H1 (cell line): ENCODE data around the gene LAMP1. TPM values are rescaled to one million over a fixed set of nuclear protein-coding genes. Genes with fewer than 3 reads are reported as not detected.

Source experiments
- CTCF ChIA-PET: fragments of 300-600 bp; sonication (Branson Sonifier 250); formaldehyde crosslinking; loops from one replicate; lab custom pipeline; 2021; ENCODE audit not compliant: partially characterized antibody; lab: Charles Lee
- POLR2A ChIA-PET: fragments of 300-600 bp; sonication (Branson Sonifier 250); formaldehyde crosslinking; loops from one replicate; lab custom pipeline; 2021; ENCODE audit warnings: inconsistent platforms; ENCODE audit not compliant: partially characterized antibody; lab: Charles Lee
- DNase-seq, 2 experiments: peaks; one replicate each; pipeline versions ENCODE4 v3.0.0 to v3.0.0-alpha.2; 2010 to 2022; ENCODE audit warnings: low spot score in 2 of 2, low read depth in 1 of 2, mixed read lengths in 1 of 2
- FAIRE-seq: peaks from 2 replicates; lab custom pipeline; 2011; peaks lifted over from hg19 to GRCh38; lab: Jason Lieb, UNC
- H2AFZ ChIP-seq: 2 replicates; pipeline ENCODE4 v1.8.1; 2012; ENCODE audit warnings: low read length, inconsistent platforms
- H2AK5ac ChIP-seq: 2 replicates; pipeline ENCODE4 v1.6.1; 2013; ENCODE audit warnings: low read depth, low read length
- H2BK120ac ChIP-seq: replicated peaks from 2 replicates; pipeline ENCODE3; 2013; ENCODE audit warnings: low read depth, low read length, inconsistent platforms
- H2BK12ac ChIP-seq: 2 replicates; pipeline ENCODE4 v1.6.1; 2013; ENCODE audit warnings: low read depth, low read length
- H2BK15ac ChIP-seq: 2 replicates; pipeline ENCODE4 v1.6.1; 2013; ENCODE audit warnings: low read length
- H2BK20ac ChIP-seq: 2 replicates; pipeline ENCODE4 v1.6.1; 2013; ENCODE audit warnings: low read length
- H2BK5ac ChIP-seq: 2 replicates; pipeline ENCODE4 v1.6.1; 2013; ENCODE audit warnings: low read depth, low read length
- H3K14ac ChIP-seq: 2 replicates; pipeline ENCODE4 v1.6.1; 2013; ENCODE audit warnings: inconsistent platforms; ENCODE audit not compliant: insufficient read length
- H3K18ac ChIP-seq: 2 replicates; pipeline ENCODE4 v1.6.1; 2013; ENCODE audit warnings: low read length; ENCODE audit errors: extremely low read depth
- H3K23ac ChIP-seq: 2 replicates; pipeline ENCODE4 v1.6.1; 2013; ENCODE audit warnings: inconsistent platforms; ENCODE audit not compliant: insufficient read length
- H3K23me2 ChIP-seq: 2 replicates; pipeline ENCODE4 v1.6.1; 2013; ENCODE audit warnings: low read depth, low read length
- H3K27ac ChIP-seq: 2 replicates; pipeline ENCODE4 v1.6.1; 2011; ENCODE audit warnings: low read depth, low read length, inconsistent platforms
- H3K27me3 ChIP-seq, 4 experiments: replicated peaks in 1 of 4; 1 replicate in 1 of 4; 2 replicates in 3 of 4; pipeline versions ENCODE4 v1.6.1 to v1.8.1; 2011 to 2013; ENCODE audit warnings: low read length in 3 of 4, mild to moderate bottlenecking in 3 of 4, inconsistent platforms in 2 of 4, mixed read lengths in 2 of 4, moderate library complexity in 1 of 4; ENCODE audit not compliant: control insufficient read depth in 3 of 4, insufficient read depth in 3 of 4; ENCODE audit errors: extremely low read depth in 1 of 4
- H3K36me3 ChIP-seq, 4 experiments: 2 replicates each; pipeline versions ENCODE4 v1.6.1 to v1.8.1; 2011 to 2013; ENCODE audit warnings: mild to moderate bottlenecking in 4 of 4, low read length in 3 of 4, moderate library complexity in 2 of 4, control low read depth in 1 of 4, inconsistent platforms in 1 of 4; ENCODE audit not compliant: insufficient read depth in 4 of 4, control insufficient read depth in 2 of 4
- H3K4ac ChIP-seq: replicated peaks from 2 replicates; pipeline ENCODE3; 2013; ENCODE audit warnings: low read length, low read depth, mixed read lengths, inconsistent platforms; ENCODE audit not compliant: insufficient read length
- H3K4me1 ChIP-seq, 4 experiments: replicated peaks in 1 of 4; 1 replicate in 1 of 4; 2 replicates in 3 of 4; pipeline versions ENCODE4 v1.6.1 to v1.8.1; 2011 to 2013; ENCODE audit warnings: low read length in 3 of 4, inconsistent platforms in 2 of 4, mixed read lengths in 1 of 4; ENCODE audit not compliant: insufficient read depth in 4 of 4, control insufficient read depth in 3 of 4
- H3K4me2 ChIP-seq, 2 experiments: 2 replicates each; pipeline versions ENCODE4 v1.6.1 to v1.8.1; 2011 to 2013; ENCODE audit warnings: low read depth in 2 of 2, low read length in 2 of 2, control low read depth in 1 of 2, inconsistent platforms in 1 of 2, mild to moderate bottlenecking in 1 of 2; ENCODE audit not compliant: insufficient read depth in 1 of 2
- H3K4me3 ChIP-seq, 4 experiments: fragments of 200-600, 300-600 bp in 1 of 4; sonication (generic), shearing (Covaris generic), sonication (Bioruptor Twin) in 1 of 4; 2 replicates each; pipeline versions ENCODE4 v1.5.1 to v1.8.1; 2011 to 2016; ENCODE audit warnings: low read length in 4 of 4, low read depth in 3 of 4, control low read depth in 2 of 4, inconsistent platforms in 2 of 4, mild to moderate bottlenecking in 2 of 4, mixed read lengths in 1 of 4, moderate library complexity in 1 of 4; ENCODE audit not compliant: insufficient read depth in 2 of 4; ENCODE audit errors: extremely low read depth in 1 of 4
- H3K56ac ChIP-seq: replicated peaks from 2 replicates; pipeline ENCODE3; 2013; ENCODE audit warnings: low read depth, mild to moderate bottlenecking, mixed read lengths, low read length, inconsistent platforms; ENCODE audit not compliant: insufficient read length
- H3K79me1 ChIP-seq: 2 replicates; pipeline ENCODE4 v1.6.1; 2013; ENCODE audit warnings: low read depth, low read length, control low read depth
- H3K79me2 ChIP-seq, 2 experiments: 2 replicates each; pipeline versions ENCODE4 v1.6.1 to v1.8.1; 2012 to 2013; ENCODE audit warnings: low read length in 2 of 2, mild to moderate bottlenecking in 2 of 2, inconsistent platforms in 1 of 2; ENCODE audit not compliant: insufficient read depth in 2 of 2, control insufficient read depth in 1 of 2
- H3K9ac ChIP-seq, 4 experiments: replicated peaks in 1 of 4; 1 replicate in 1 of 4; 2 replicates in 3 of 4; pipeline versions ENCODE4 v1.6.1 to v1.8.1; 2011 to 2013; ENCODE audit warnings: low read depth in 3 of 4, low read length in 3 of 4, control low read depth in 2 of 4, mild to moderate bottlenecking in 2 of 4, moderate library complexity in 2 of 4, inconsistent platforms in 1 of 4; ENCODE audit errors: extremely low read depth in 1 of 4
- H3K9me3 ChIP-seq, 2 experiments: 2 replicates each; pipeline versions ENCODE4 v1.6.1 to v1.8.1; 2012 to 2013; ENCODE audit warnings: mild to moderate bottlenecking in 2 of 2, moderate library complexity in 2 of 2, control low read depth in 1 of 2, inconsistent platforms in 1 of 2, low read depth in 1 of 2, low read length in 1 of 2, mixed read lengths in 1 of 2; ENCODE audit not compliant: insufficient read depth in 2 of 2
- H4K20me1 ChIP-seq, 2 experiments: replicated peaks in 1 of 2; 2 replicates each; pipeline versions ENCODE3 to v1.8.1; 2011 to 2013; ENCODE audit warnings: inconsistent platforms in 2 of 2, low read length in 2 of 2, mild to moderate bottlenecking in 1 of 2; ENCODE audit not compliant: insufficient read depth in 2 of 2, control insufficient read depth in 1 of 2
- H4K5ac ChIP-seq: 2 replicates; pipeline ENCODE4 v1.6.1; 2013; ENCODE audit warnings: low read length, low read depth, mixed read lengths, inconsistent platforms; ENCODE audit not compliant: insufficient read length
- H4K8ac ChIP-seq: 2 replicates; pipeline ENCODE4 v1.8.0; 2013; ENCODE audit warnings: mild to moderate bottlenecking, moderate library complexity, low read length, inconsistent platforms; ENCODE audit not compliant: insufficient read depth; ENCODE audit errors: extremely low read depth
- H4K91ac ChIP-seq: replicated peaks from 2 replicates; pipeline ENCODE3; 2013; ENCODE audit warnings: low read length, mixed read lengths, inconsistent platforms; ENCODE audit not compliant: insufficient read length
- CBX8 ChIP-seq: fragments of 300-800, 300-1000 bp; sonication (generic); IDR thresholded peaks from 2 replicates; pipeline ENCODE4 v1.7.1; 2016; ENCODE audit warnings: low read depth, low read length, borderline replicate concordance
- CREB1 ChIP-seq: IDR thresholded peaks from 2 replicates; pipeline ENCODE4 v1.6.1; 2012; ENCODE audit warnings: inconsistent platforms
- KDM5A ChIP-seq: fragments of 200-600 bp; IDR thresholded peaks from 2 replicates; pipeline ENCODE4 v1.7.1; 2012; ENCODE audit warnings: mild to moderate bottlenecking, low read length, inconsistent platforms, mixed read lengths
- PHF8 ChIP-seq: fragments of 200-600 bp; sonication (generic); conservative IDR thresholded peaks from 2 replicates; pipeline ENCODE4 v1.7.1; 2012; ENCODE audit warnings: low read depth, mild to moderate bottlenecking, inconsistent platforms, low read length, moderate library complexity
- POU5F1 ChIP-seq: IDR thresholded peaks from 2 replicates; pipeline ENCODE4 v1.6.1; 2011; ENCODE audit warnings: low read depth, mild to moderate bottlenecking, low read length, moderate library complexity
- WGBS, 2 experiments: shearing (Covaris generic) in 1 of 2; methylation state at CpG; one replicate each; pipeline versions ENCODE4 v1.1.6 to v1.1.7; 2013 to 2015; ENCODE audit warnings: low lambda C conversion rate in 2 of 2, mixed read lengths in 2 of 2, inconsistent platforms in 1 of 2, low coverage in 1 of 2, missing lambda C conversion rate in 1 of 2; ENCODE audit not compliant: insufficient replicate concordance in 2 of 2, insufficient coverage in 1 of 2, insufficient read length in 1 of 2; ENCODE audit errors: extremely low coverage in 1 of 2, missing lambda C conversion rate in 1 of 2; 5-methylcytosine and 5-hydroxymethylcytosine counted together
- polyA plus RNA-seq, 7 experiments: library from polyadenylated mRNA; depleted of rRNA in 3 of 7; stranded (reverse) in 5 of 7; unstranded in 2 of 7; fragments of >200 nt in 5 of 7; fragments of 200-250 nt in 2 of 7; gene quantifications; 1 replicate in 5 of 7; 2 replicates in 1 of 7; 4 replicates in 1 of 7; pipeline versions ENCODE4 v1.2.1 to v1.2.3, GENCODE V29; 2011 to 2013; ENCODE audit warnings: missing spikeins in 2 of 7, mixed read lengths in 2 of 7
- total RNA-seq: library from RNA; stranded (reverse); fragmentation: NEBNext Ultra II Directional; extraction: Animal tissue kit (Norgen Biotek cat#: 25700); gene quantifications from 2 replicates; pipeline ENCODE4 v1.2.1, GENCODE V29; 2021

Gene LAMP1
- total and polyA plus RNA-seq, 2 of the 8 experiments (the other 6 are each of a cell fraction or from before 2014, with no cell fraction given), result 97.6 to 140 TPM

- no peak overlapping the region for H3K4ac ChIP-seq
- H4K5ac ChIP-seq, result no peak overlapping the region
- no peak overlapping the region for H2BK5ac ChIP-seq
- H3K23ac ChIP-seq, result no peak overlapping the region
- H3K4me2 ChIP-seq, result no peak overlapping the region
- no peak for DNase-seq
- FAIRE-seq, result no peak
- H3K27ac ChIP-seq, result no peak overlapping the region
- ChIA-PET CTCF (interaction anchor here (0.6 to 0.8 kb wide), 2 partner anchors 21 to 55 kb away, joined by 3 read pairs; no protein-coding TSS in a partner anchor), POLR2A (interaction anchor here (0.6 to 2.6 kb wide), 5 partner anchors 8 to 37 kb away, joined by 3 to 14 read pairs (median 4); no protein-coding TSS in a partner anchor)
- H4K91ac ChIP-seq, result no peak overlapping the region
- no peak for TF ChIP-seq POU5F1
- TF ChIP-seq KDM5A, result no peak
- no peak for TF ChIP-seq PHF8
- TF ChIP-seq CBX8, result no peak
- TF ChIP-seq CREB1, result no peak
- peaks cover 9 to 12% of the 10 kb centered on the region in 2 experiments for H4K20me1 ChIP-seq
- H3K4me3 ChIP-seq, result no peak overlapping the region
- H3K18ac ChIP-seq, result no peak overlapping the region
- H3K9me3 ChIP-seq, result no peaks in the 10 kb centered on the region
- no peak overlapping the region for H2BK120ac ChIP-seq
- peak overlapping the region; percentile 41; the same call in 1 of the 2 replicates for H4K8ac ChIP-seq
- no peak overlapping the region for H2BK15ac ChIP-seq
- H3K56ac ChIP-seq, result no peak overlapping the region
- WGBS, 2 experiments, result 95% methylated on average over 17 of the region's 18 CpGs; no CpG with 5 or more reads in 1 of the 2 experiments
- H3K9ac ChIP-seq, result no peak overlapping the region
- H3K4me1 ChIP-seq, result no peaks in the 10 kb centered on the region; a peak in 1 of 7 replicates
- H3K79me2 ChIP-seq, result no peaks in the 10 kb centered on the region
- no peak overlapping the region for H2BK20ac ChIP-seq
- no peak overlapping the region for H2BK12ac ChIP-seq
- H3K27me3 ChIP-seq, result no peaks in the 10 kb centered on the region
- H3K79me1 ChIP-seq, result no peaks in the 10 kb centered on the region
- no peaks in the 10 kb centered on the region for H3K23me2 ChIP-seq
- H2AFZ ChIP-seq, result no peak overlapping the region
- H3K36me3 ChIP-seq, result peaks cover 13 to 42% (median 27%) of the 10 kb centered on the region in 4 experiments
- no peak overlapping the region for H3K14ac ChIP-seq
- H2AK5ac ChIP-seq, result no peak overlapping the region
Observed at GRCh38 chr13:113318956-113319355, 21.9 kb downstream of the LAMP1 start.
